HG03469 (cell line): Measurements from ENCODE around the gene NOS2.
"Not testable (repeated sequence)": the region's sequence is repeated elsewhere in the genome, so short reads cannot be mapped to it uniquely, and the experiment has no call there.

Experiments
- ATAC-seq: cut with Tn5 transposase; IDR thresholded peaks from one replicate; pipeline ENCODE4 v1.9.1; 2021; ENCODE audit warnings: mild to moderate bottlenecking, moderate library complexity, moderate number of reproducible peaks; ENCODE audit not compliant: unreplicated experiment

NOS2 gene

GRCh38 chr17:27800522-27800921, at the start of gene NOS2:
Gene NOS2, minus strand, starts transcription at chr17:27800529. Its CDS starts 1,720 bp downstream, at chr17:27798809.
- ATAC-seq = no peak

GRCh38 chr17:27849474-27850185, 49.3 kb upstream of the NOS2 start:
- ATAC-seq = no peak

- ATAC-seq = no peak
Measured at GRCh38 chr17:27848931-27849330, 48.6 kb upstream of the NOS2 start.

GRCh38 chr17:27846808-27847307, 46.5 kb upstream of the NOS2 start:
- ATAC-seq = not testable (repeated sequence)

- no peak for ATAC-seq
Measured at GRCh38 chr17:27846042-27846655, 45.8 kb upstream of the NOS2 start.

GRCh38 chr17:27845264-27846041, 45.1 kb upstream of the NOS2 start:
- no peak for ATAC-seq

- ATAC-seq = no peak
Measured at GRCh38 chr17:27840688-27841087, 40.4 kb upstream of the NOS2 start.

GRCh38 chr17:27840406-27840678, 40.0 kb upstream of the NOS2 start:
- not testable (repeated sequence) for ATAC-seq

- ATAC-seq = not testable (repeated sequence)
Measured at GRCh38 chr17:27839571-27840405, 39.5 kb upstream of the NOS2 start.

- not testable (repeated sequence) for ATAC-seq
Measured at GRCh38 chr17:27838607-27839006, 38.3 kb upstream of the NOS2 start.

- ATAC-seq = not testable (repeated sequence)
Measured at GRCh38 chr17:27837769-27838168, 37.4 kb upstream of the NOS2 start.

- ATAC-seq = no peak
Measured at GRCh38 chr17:27836651-27837050, 36.3 kb upstream of the NOS2 start.

GRCh38 chr17:27834571-27834970, 34.2 kb upstream of the NOS2 start:
- ATAC-seq = no peak

GRCh38 chr17:27832831-27833230, 32.5 kb upstream of the NOS2 start:
- ATAC-seq = no peak

GRCh38 chr17:27829888-27830287, 29.6 kb upstream of the NOS2 start:
- not testable (repeated sequence) for ATAC-seq

- not testable (repeated sequence) for ATAC-seq
Measured at GRCh38 chr17:27829143-27829711, 28.9 kb upstream of the NOS2 start.

- ATAC-seq = no peak
Measured at GRCh38 chr17:27825459-27825858, 25.1 kb upstream of the NOS2 start.

- no peak for ATAC-seq
Measured at GRCh38 chr17:27824745-27825144, 24.4 kb upstream of the NOS2 start.

GRCh38 chr17:27824176-27824715, 23.9 kb upstream of the NOS2 start:
- no peak for ATAC-seq

- ATAC-seq = not testable (repeated sequence)
Measured at GRCh38 chr17:27822108-27822507, 21.8 kb upstream of the NOS2 start.
